Erythroblast (primary cell): ENCODE measurements around the gene TTLL9.
"Not testable (repeated sequence)": the region's sequence is repeated elsewhere in the genome, so short reads cannot be mapped to it uniquely, and the experiment has no call there.

Experiments
- DNase-seq, 2 experiments: peaks; one replicate each; lab custom pipeline; 2025; lab: John Stamatoyannopoulos, UW
- GATA1 ChIP-seq: IDR thresholded peaks from 2 replicates; pipeline ENCODE4 v1.6.1; 2011; ENCODE audit warnings: low read depth, mild to moderate bottlenecking, control low read depth, low read length, moderate library complexity
- POLR2A ChIP-seq: IDR thresholded peaks from 2 replicates; pipeline ENCODE4 v1.6.1; 2011; ENCODE audit warnings: mild to moderate bottlenecking, low read length

TTLL9 gene

GRCh38 chr20:31919410-31920155 lies 49.1 kb downstream of the TTLL9 start:
- TF ChIP-seq POLR2A (no peak), GATA1 (no peak)

DNA sequence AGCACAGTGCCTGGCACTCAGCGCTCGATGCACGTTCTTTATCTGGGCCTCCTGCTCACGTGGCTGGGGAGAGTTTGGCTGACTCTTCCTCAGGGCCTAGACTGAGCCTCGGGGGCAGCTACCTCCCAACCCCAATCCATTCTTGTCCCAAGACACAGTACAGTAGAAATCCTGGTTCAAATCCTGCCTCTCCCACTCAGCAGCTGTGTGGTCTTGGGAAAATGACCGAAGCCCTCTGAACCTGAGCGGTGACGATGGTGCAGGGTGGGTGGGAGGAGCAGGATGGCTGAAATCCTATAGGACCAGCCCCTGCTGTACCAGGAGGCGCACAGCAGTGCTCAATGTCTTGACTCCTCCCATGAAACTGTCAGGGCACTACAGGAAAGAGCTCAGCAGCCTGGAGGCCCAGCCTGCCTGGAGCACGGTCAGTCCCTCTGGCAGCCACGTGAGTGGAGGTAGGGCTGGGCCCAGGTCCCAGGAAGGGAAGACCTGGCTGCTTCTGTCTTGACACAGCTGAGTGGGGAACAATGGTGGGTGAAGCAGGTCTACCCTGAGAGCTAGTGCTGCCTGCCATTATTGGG lies 49.9 kb downstream of the TTLL9 start:
- TF ChIP-seq POLR2A (no peak), GATA1 (no peak)

More at GRCh38 chr20:31919410-31920155, 49.1 kb downstream of the TTLL9 start:
- DNase-seq, result no peak

GRCh38 chr20:31921480-31921879 lies 51.0 kb downstream of the TTLL9 start:
- DNase-seq, result not testable (repeated sequence)

More for the DNA sequence above, 49.9 kb downstream of the TTLL9 start:
- DNase-seq, result no peak

- TF ChIP-seq POLR2A (no peak), GATA1 (no peak)
- DNase-seq, result no peak
These were observed 51.7 kb downstream of the TTLL9 start for GRCh38 chr20:31922181-31922580.

- no peak for TF ChIP-seq POLR2A
These were observed 52.2 kb downstream of the TTLL9 start for GRCh38 chr20:31922588-31922987.

GRCh38 chr20:31923388-31924331 lies 53.2 kb downstream of the TTLL9 start:
- DNase-seq, result no peak
- TF ChIP-seq POLR2A, result no peak
- TF ChIP-seq GATA1, result no peak

More at GRCh38 chr20:31922588-31922987, 52.2 kb downstream of the TTLL9 start:
- no peak for DNase-seq

- DNase-seq, result no peak
- TF ChIP-seq GATA1 (no peak), POLR2A (no peak)
These were observed 54.1 kb downstream of the TTLL9 start for GRCh38 chr20:31924561-31924960.

GRCh38 chr20:31925631-31926030 lies 55.2 kb downstream of the TTLL9 start:
- TF ChIP-seq POLR2A, result no peak
- TF ChIP-seq GATA1, result no peak
- no peak for DNase-seq

DNA sequence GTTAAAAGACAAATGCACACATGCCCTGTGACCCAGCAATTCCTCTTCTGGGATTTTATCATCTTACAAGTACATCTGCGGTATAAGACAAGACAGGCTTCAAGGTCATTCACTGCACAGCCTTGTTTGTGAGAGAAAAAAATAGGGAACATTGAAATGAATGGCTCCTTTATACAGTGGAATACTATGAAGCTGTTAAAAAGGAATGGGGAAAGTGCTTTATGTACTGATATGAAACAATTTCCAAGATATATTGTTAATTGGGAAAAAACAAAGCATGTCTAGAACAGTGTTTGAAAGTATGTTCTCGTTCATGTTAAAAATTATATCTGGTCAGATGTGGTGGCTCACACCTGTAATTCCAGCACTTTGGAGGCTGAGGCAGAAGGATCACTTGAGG lies 56.1 kb downstream of the TTLL9 start:
- DNase-seq, result no peak
- no peak for TF ChIP-seq GATA1
- no peak for TF ChIP-seq POLR2A

DNA sequence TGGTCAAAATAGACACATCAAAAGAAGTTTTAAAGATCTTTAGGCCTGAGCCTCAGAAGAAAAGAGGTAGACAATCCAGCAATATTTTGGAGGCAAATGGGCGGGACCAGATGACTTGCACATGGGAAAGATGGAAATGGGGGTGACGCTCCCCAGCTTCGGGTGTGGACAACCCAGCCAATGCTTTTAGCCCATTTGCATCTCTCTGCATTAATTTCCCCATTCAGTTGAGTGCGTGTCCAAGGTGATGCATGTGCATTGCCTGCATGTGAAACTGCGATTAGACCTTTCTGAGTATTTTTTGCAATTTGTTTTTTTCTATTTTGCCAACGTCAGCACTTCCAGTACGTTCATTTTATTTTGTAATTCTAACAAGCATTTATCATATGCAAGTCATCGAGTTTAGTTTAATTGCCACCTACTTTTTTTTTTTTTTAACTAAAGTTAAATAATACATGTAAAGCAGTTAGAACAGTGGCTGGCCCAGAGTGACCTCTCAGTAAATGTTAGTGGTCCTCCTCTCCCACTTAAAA lies 57.3 kb downstream of the TTLL9 start:
- TF ChIP-seq POLR2A (no peak), GATA1 (no peak)

GRCh38 chr20:31929631-31930030 lies 59.2 kb downstream of the TTLL9 start:
- peak; percentile 11 to 41 for DNase-seq

More for the DNA sequence above, 57.3 kb downstream of the TTLL9 start:
- no peak for DNase-seq

GRCh38 chr20:31930779-31931178 lies 60.3 kb downstream of the TTLL9 start:
- TF ChIP-seq GATA1 (no peak), POLR2A (no peak)
- DNase-seq, result no peak

GRCh38 chr20:31933698-31934097 lies 63.3 kb downstream of the TTLL9 start:
- TF ChIP-seq GATA1 (no peak), POLR2A (no peak)
- no peak for DNase-seq

GRCh38 chr20:31934491-31934890 lies 64.1 kb downstream of the TTLL9 start:
- TF ChIP-seq GATA1 (no peak), POLR2A (no peak)
- no peak for DNase-seq
